Muscle layer of duodenum (tissue), 2 donors: ENCODE measurements around the gene PTPRO.

Experiments
- H3K27ac ChIP-seq: one replicate; pipeline ENCODE4 v1.7.0; 2013; ENCODE audit warnings: mild to moderate bottlenecking, low read length
- H3K27me3 ChIP-seq: one replicate; pipeline ENCODE4 v1.7.0; 2013; ENCODE audit warnings: low read depth, mild to moderate bottlenecking, control low read depth, low read length
- H3K36me3 ChIP-seq, 2 donors: one replicate each; pipeline ENCODE4 v1.7.0; 2013; ENCODE audit warnings: low read length in 2 of 2, control low read depth in 1 of 2, mild to moderate bottlenecking in 1 of 2; ENCODE audit not compliant: insufficient read depth in 2 of 2, control insufficient read depth in 1 of 2
- H3K4me1 ChIP-seq, 2 donors: one replicate each; pipeline ENCODE4 v1.7.0; 2013; ENCODE audit warnings: low read length in 2 of 2, mild to moderate bottlenecking in 2 of 2, control low read depth in 1 of 2, moderate library complexity in 1 of 2; ENCODE audit not compliant: insufficient read depth in 2 of 2, control insufficient read depth in 1 of 2
- H3K4me3 ChIP-seq, 2 donors: one replicate each; pipeline ENCODE4 v1.7.0; 2013; ENCODE audit warnings: low read length in 2 of 2, low read depth in 1 of 2, mild to moderate bottlenecking in 1 of 2
- H3K9me3 ChIP-seq, 2 donors: one replicate each; pipeline ENCODE4 v1.7.0; 2013; ENCODE audit warnings: low read length in 2 of 2, control low read depth in 1 of 2, mild to moderate bottlenecking in 1 of 2; ENCODE audit not compliant: control insufficient read depth in 1 of 2
- donor health status: healthy.

The PTPRO gene

DNA sequence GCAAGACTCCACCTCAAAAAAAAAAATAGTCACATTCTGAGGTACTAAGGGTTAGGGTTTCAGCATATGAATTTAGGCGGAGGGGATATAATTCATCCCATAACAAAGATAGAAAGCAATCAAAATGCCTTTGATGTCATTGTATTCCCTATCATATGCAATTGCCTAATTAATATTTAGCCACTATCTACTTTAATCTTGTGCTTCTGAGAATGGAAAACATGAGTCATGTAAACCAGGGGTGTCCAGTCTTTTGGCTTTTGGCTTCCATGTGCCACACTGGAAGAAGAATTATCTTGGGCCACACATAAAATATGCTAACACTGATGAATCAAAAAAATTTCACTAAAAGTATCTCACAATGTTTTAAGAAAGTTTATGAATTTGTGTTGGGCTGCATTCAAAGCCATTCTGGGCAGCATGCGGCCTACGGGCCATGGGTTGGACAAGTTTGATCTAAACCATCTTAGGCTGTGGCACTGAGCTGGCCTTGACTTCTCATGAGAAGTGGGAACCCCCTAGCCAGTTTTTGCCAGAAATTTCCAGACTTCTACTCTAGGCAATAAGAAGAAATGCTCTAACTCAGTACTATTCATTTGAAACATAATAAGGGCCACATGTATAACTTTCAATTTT is 219.8 kb downstream of the PTPRO start:
- H3K9me3 ChIP-seq, result no peaks in the 10 kb centered on the region
- no peaks in the 10 kb centered on the region for H3K36me3 ChIP-seq
- H3K27me3 ChIP-seq, result no peaks in the 10 kb centered on the region
- H3K4me3 ChIP-seq, result no peak overlapping the region
- H3K4me1 ChIP-seq, result no peaks in the 10 kb centered on the region
- H3K27ac ChIP-seq, result no peak overlapping the region

DNA sequence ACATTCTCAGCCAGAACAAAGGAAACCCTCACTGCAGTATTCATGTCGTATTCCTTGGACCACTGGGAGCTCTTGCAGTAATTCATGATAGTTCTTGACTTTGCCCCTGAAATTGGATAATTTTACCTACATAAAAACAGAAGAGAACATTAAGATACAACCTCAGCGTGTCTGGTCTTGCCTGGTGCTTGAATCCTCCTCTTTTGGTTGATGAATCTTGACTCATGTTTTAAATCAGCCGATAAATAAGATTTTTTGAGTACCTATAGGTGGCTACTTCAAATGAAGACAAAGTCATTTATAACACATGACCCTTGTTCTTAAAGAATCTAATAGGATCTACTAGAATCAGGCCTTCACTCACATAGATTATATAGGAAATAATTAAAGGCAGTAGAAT is 221.0 kb downstream of the PTPRO start:
- Histone ChIP-seq H3K4me1 (no peaks in the 10 kb centered on the region), H3K27ac (no peak overlapping the region), H3K4me3 (no peak overlapping the region), H3K9me3 (no peaks in the 10 kb centered on the region), H3K36me3 (no peaks in the 10 kb centered on the region), H3K27me3 (no peaks in the 10 kb centered on the region)

DNA sequence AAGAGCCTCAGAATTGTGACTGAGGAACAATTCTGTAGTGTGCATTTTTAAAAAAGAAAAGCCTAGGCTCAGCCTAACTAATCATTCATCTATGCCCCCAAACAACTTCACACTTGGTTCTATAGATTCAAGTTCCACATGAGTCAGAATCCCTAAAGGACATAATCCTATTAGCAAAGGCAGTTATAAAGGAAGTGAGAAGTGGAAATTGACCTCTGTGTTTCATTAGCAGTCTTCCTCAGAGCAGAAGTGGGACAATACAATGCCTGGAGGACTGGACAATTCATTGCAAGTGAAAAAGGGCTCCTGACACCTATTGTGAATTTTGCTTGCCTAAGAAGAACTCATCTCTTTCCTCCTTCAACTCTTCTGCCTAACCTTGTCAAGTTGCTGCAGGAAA is 222.3 kb downstream of the PTPRO start:
- Histone ChIP-seq H3K9me3 (no peaks in the 10 kb centered on the region), H3K4me1 (no peaks in the 10 kb centered on the region), H3K36me3 (no peaks in the 10 kb centered on the region), H3K27ac (no peak overlapping the region), H3K4me3 (no peak overlapping the region), H3K27me3 (no peaks in the 10 kb centered on the region)

DNA sequence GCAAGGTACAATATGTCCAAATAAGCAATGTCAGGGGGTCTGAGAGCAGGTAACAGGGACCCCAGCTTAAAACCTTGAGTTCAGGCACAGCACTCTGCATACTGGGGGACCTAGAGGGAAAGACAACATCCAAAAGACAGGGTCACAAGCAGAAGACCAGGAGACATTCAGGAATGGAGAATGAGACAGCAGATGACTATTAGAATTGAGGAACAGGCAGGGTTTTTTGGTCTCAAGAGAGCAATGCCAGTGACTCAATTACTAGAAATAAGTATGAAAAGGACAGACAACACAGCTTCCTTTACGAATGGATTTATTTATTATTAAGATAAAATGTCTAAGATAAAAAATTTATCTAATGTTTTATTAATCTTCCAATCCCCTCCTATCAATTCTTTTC is 223.0 kb downstream of the PTPRO start:
- H3K9me3 ChIP-seq, result no peaks in the 10 kb centered on the region
- H3K27me3 ChIP-seq, result no peaks in the 10 kb centered on the region
- no peaks in the 10 kb centered on the region for H3K4me1 ChIP-seq
- no peak overlapping the region for H3K27ac ChIP-seq
- H3K4me3 ChIP-seq, result no peak overlapping the region
- H3K36me3 ChIP-seq, result no peaks in the 10 kb centered on the region

DNA sequence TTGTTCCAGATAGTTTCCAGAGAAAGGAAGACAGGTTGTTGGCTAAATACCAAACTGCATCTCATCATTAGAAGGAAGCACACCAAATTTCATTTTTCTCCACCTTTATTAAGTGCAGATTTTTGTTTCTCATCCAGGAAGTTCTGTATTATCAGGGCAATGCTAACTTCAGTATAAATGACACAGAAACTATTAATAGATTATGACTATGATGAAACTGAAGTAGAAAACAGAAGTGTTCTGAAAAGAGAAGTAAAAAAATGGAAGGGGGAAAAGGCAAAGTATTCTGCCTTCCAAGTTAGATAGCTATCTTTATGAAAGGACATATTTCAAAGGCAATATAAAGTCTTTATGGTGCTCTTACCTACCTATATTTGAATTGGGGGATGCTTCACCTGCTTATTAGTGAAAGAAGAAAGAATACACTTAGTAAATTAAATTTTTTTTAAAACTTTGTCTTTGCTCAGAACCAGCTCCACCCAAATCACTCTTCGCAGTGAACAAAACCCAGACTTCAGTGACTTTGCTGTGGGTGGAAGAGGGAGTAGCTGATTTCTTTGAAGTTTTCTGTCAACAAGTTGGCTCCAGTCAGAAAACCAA is 223.9 kb downstream of the PTPRO start:
- no peaks in the 10 kb centered on the region for H3K4me1 ChIP-seq
- H3K4me3 ChIP-seq, result no peak overlapping the region
- peak overlapping the region; percentile 61 for H3K27ac ChIP-seq
- H3K9me3 ChIP-seq, result no peaks in the 10 kb centered on the region
- no peaks in the 10 kb centered on the region for H3K27me3 ChIP-seq
- H3K36me3 ChIP-seq, result no peaks in the 10 kb centered on the region

- no peaks in the 10 kb centered on the region for H3K4me1 ChIP-seq
- H3K27me3 ChIP-seq, result no peaks in the 10 kb centered on the region
- peak overlapping the region; percentile 61 for H3K27ac ChIP-seq
- H3K9me3 ChIP-seq, result no peaks in the 10 kb centered on the region
- H3K4me3 ChIP-seq, result no peak overlapping the region
- H3K36me3 ChIP-seq, result no peaks in the 10 kb centered on the region
Observed at GRCh38 chr12:15547063-15547462, 224.8 kb downstream of the PTPRO start.

DNA sequence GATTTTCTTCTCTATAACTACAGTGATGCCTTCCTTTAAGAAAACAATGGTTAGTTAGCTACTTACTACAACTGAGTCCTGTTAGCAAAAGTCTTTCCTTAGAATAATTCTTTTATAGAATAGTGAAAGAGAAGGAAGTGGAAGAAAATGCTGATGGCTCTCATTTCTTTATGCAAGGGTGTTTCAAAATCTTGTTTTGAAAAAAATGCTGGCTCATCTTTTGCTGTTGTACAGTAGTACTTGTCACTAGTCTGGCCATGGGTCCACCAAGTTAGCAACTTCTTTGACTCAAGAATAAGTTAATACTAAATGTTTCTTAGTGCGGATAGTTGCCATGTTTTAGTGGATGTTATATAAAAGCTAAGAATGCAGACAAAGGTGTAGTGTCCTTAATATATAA is 225.4 kb downstream of the PTPRO start:
- Histone ChIP-seq H3K4me1 (no peaks in the 10 kb centered on the region), H3K36me3 (no peaks in the 10 kb centered on the region), H3K4me3 (peak overlapping the region in 1 of 2 donors; percentile 18)

GRCh38 chr12:15550793-15551192 is 228.5 kb downstream of the PTPRO start:
- no peaks in the 10 kb centered on the region for H3K9me3 ChIP-seq
- H3K27me3 ChIP-seq, result no peaks in the 10 kb centered on the region
- H3K4me1 ChIP-seq, result no peaks in the 10 kb centered on the region
- H3K36me3 ChIP-seq, result no peaks in the 10 kb centered on the region
- no peak overlapping the region for H3K27ac ChIP-seq
- H3K4me3 ChIP-seq, result no peak overlapping the region

More for the DNA sequence above, 225.4 kb downstream of the PTPRO start:
- Histone ChIP-seq H3K27me3 (no peaks in the 10 kb centered on the region), H3K9me3 (no peaks in the 10 kb centered on the region), H3K27ac (peak overlapping the region; percentile 61)

- no peaks in the 10 kb centered on the region for H3K9me3 ChIP-seq
- no peaks in the 10 kb centered on the region for H3K36me3 ChIP-seq
- H3K27me3 ChIP-seq, result no peaks in the 10 kb centered on the region
- no peaks in the 10 kb centered on the region for H3K4me1 ChIP-seq
- H3K4me3 ChIP-seq, result no peak overlapping the region
- no peak overlapping the region for H3K27ac ChIP-seq
Observed at GRCh38 chr12:15555446-15555845, 233.1 kb downstream of the PTPRO start.

DNA sequence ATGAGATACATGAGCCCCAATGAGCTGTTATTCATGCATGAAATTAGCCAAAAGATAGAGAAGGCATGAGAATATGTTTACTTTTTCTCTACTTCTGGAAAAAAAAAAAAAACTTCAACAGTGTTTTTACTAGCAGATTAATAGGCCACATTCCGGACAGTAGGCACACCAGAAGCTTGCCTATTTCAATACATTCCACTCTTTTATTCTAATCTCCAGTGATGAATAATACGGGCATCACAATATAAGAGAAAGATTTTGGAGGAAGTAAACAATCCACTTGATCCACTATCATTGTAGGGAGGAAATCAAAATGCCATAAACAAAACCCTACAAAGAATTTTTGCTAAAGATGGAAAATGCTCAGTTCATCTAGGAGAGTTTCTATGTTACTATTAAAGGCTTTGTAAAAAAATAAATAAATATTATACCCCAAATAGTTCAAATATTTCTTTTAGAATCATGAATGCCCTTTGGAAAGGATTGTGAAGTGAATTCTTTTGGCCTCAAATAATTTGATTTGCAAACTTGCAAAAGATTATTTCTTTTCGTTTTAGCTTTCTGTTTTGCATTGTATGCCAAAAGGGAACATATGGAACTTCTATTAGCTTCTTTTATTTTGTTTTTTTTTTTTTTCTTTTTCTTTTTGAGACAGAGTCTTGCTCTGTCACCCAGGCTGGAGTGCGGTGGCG is 234.2 kb downstream of the PTPRO start:
- Histone ChIP-seq H3K27ac (no peak overlapping the region), H3K9me3 (no peaks in the 10 kb centered on the region), H3K36me3 (no peaks in the 10 kb centered on the region), H3K4me3 (no peak overlapping the region), H3K27me3 (no peaks in the 10 kb centered on the region), H3K4me1 (no peaks in the 10 kb centered on the region)

DNA sequence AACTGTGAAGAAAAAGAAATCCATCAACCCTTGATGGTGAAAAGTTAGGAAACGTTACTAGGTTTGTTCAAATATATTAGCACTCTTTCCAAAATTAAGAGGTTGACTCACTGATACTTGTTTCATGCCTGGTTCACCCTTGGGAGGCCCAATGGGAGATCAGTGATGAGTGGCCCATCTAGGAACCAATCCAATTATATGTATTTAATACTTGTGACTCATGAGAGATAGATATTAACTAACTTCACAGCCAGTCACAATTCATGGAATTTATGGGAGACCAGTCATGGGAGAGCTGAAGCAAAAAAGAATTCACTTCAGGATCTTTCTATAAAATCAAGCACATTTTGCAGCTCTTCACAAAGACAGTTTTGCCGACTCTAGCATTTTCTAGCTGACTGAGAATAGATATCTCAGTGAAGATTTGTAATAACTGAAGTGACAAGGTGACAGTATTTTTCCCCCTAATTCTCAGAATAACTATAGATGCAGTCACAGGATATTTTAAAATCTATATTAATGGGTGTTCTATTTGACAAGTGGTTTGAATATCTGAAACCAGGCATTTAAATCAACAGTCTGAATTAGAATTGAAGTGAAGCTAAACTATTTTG is 236.7 kb downstream of the PTPRO start:
- no peak overlapping the region for H3K4me3 ChIP-seq
- H3K9me3 ChIP-seq, result no peaks in the 10 kb centered on the region
- no peaks in the 10 kb centered on the region for H3K36me3 ChIP-seq
- no peaks in the 10 kb centered on the region for H3K4me1 ChIP-seq
- no peaks in the 10 kb centered on the region for H3K27me3 ChIP-seq
- no peak overlapping the region for H3K27ac ChIP-seq
